Transverse colon (tissue), 3 donors: ENCODE results near the gene DNASE1.

Experiments
- CTCF ChIP-seq, 5 experiments: fragments of 200-600 bp in 3 of 5; fragments of 450-650 bp in 2 of 5; sonication (generic) in 3 of 5; IDR thresholded peaks; 1 replicate in 2 of 5; 2 replicates in 3 of 5; pipeline ENCODE4 v1.5.1; 2016 to 2017; ENCODE audit warnings: antibody characterized with exemption in 5 of 5, inconsistent platforms in 3 of 5, mild to moderate bottlenecking in 2 of 5, moderate library complexity in 1 of 5
- POLR2A ChIP-seq: fragments of 450-650 bp; IDR thresholded peaks from one replicate; pipeline ENCODE4 v1.6.1; 2016; ENCODE audit warnings: antibody characterized with exemption, mild to moderate bottlenecking, moderate library complexity

- TF ChIP-seq CTCF (IDR thresholded peaks at IDR 0.05) = no peak
- no peak for TF ChIP-seq POLR2A
Measured at GRCh38 chr16:3638916-3639644, 15.4 kb upstream of the DNASE1 start.
